GM18951 (cell line): ENCODE results near the gene SLC4A8.

ENCODE experiments used
- POLR2A ChIP-seq: IDR thresholded peaks from 4 replicates; pipeline ENCODE4 v1.6.1; 2011; ENCODE audit warnings: mild to moderate bottlenecking; ENCODE audit not compliant: insufficient read length, insufficient read depth; ENCODE audit errors: extremely low read depth
- in situ Hi-C: fragments of 300-500 bp; cut with MboI; formaldehyde crosslinking; loops from one replicate; pipeline ENCODE4 v1.12.0; 2022; ENCODE audit warnings: low sequenced_read_pairs, mixed read lengths, inconsistent platforms; ENCODE audit not compliant: unreplicated experiment

The SLC4A8 gene

GRCh38 chr12:51524386-51524901 lies 99.8 kb downstream of the SLC4A8 start:
- TF ChIP-seq POLR2A, result no peak
- in situ Hi-C loops, result loop anchor here (10.0 kb wide), 1 partner anchor 100 kb away; the partner anchor contains the start of gene SLC4A8

- in situ Hi-C loops, result loop anchor here (10.0 kb wide), 1 partner anchor 101 kb away; the partner anchor contains the start of gene SLC4A8
- TF ChIP-seq POLR2A, result no peak
Measured at GRCh38 chr12:51525518-51525917, 100.9 kb downstream of the SLC4A8 start.

GRCh38 chr12:51527966-51528365 lies 103.3 kb downstream of the SLC4A8 start:
- TF ChIP-seq POLR2A, result no peak
- in situ Hi-C loops, result loop anchor here (10.0 kb wide), 1 partner anchor 103 kb away; the partner anchor contains the start of gene SLC4A8

GRCh38 chr12:51528852-51529650 lies 104.4 kb downstream of the SLC4A8 start:
- TF ChIP-seq POLR2A, result no peak
- in situ Hi-C loops, result loop anchor here (10.0 kb wide), 1 partner anchor 104 kb away; the partner anchor contains the start of gene SLC4A8

- in situ Hi-C loops, result loop anchor here (10.0 kb wide), 1 partner anchor 105 kb away; the partner anchor contains the start of gene SLC4A8
- no peak for TF ChIP-seq POLR2A
Measured at GRCh38 chr12:51529651-51529970, 105.0 kb downstream of the SLC4A8 start.

GRCh38 chr12:51530208-51530607 lies 105.6 kb downstream of the SLC4A8 start:
- in situ Hi-C loops, result no loop called here

GRCh38 chr12:51531284-51531977 lies 106.8 kb downstream of the SLC4A8 start:
- in situ Hi-C loops, result no loop called here
- TF ChIP-seq POLR2A, result no peak

More at GRCh38 chr12:51530208-51530607, 105.6 kb downstream of the SLC4A8 start:
- no peak for TF ChIP-seq POLR2A

GRCh38 chr12:51531978-51532497 lies 107.4 kb downstream of the SLC4A8 start:
- TF ChIP-seq POLR2A, result no peak
- in situ Hi-C loops, result no loop called here

GRCh38 chr12:51533799-51534198 lies 109.2 kb downstream of the SLC4A8 start:
- TF ChIP-seq POLR2A, result no peak
- in situ Hi-C loops, result no loop called here

- in situ Hi-C loops, result no loop called here
- TF ChIP-seq POLR2A, result no peak
Measured at GRCh38 chr12:51534216-51535074, 109.8 kb downstream of the SLC4A8 start.

- in situ Hi-C loops, result no loop called here
- no peak for TF ChIP-seq POLR2A
Measured at GRCh38 chr12:51536159-51536558, 111.5 kb downstream of the SLC4A8 start.

GRCh38 chr12:51538149-51538548 lies 113.5 kb downstream of the SLC4A8 start:
- in situ Hi-C loops, result no loop called here
- TF ChIP-seq POLR2A, result no peak

GRCh38 chr12:51538599-51538998 lies 114.0 kb downstream of the SLC4A8 start:
- TF ChIP-seq POLR2A, result no peak
- in situ Hi-C loops, result no loop called here

GRCh38 chr12:51540996-51541395 lies 116.4 kb downstream of the SLC4A8 start:
- in situ Hi-C loops, result no loop called here
- TF ChIP-seq POLR2A, result no peak
